22Rv1 (cell line): Measurements from ENCODE around the gene RSRC1.
A peak's percentile ranks its signal among the peaks of the same experiment; 100 is the strongest.
"Not testable (repeated sequence)": the region's sequence is repeated elsewhere in the genome, so short reads cannot be mapped to it uniquely, and the experiment has no call there.

ENCODE experiments used
- H3K27ac ChIP-seq: fragments of 450-650 bp; 2 replicates; pipeline ENCODE4 v1.5.1; 2017
- CTCF ChIP-seq: fragments of 450-650 bp; IDR thresholded peaks from 2 replicates; pipeline ENCODE4 v1.5.1; 2017; ENCODE audit warnings: mild to moderate bottlenecking
- ZFX ChIP-seq: fragments of 450-650 bp; IDR thresholded peaks from 2 replicates; pipeline ENCODE4 v1.6.1; 2017; ENCODE audit warnings: antibody characterized with exemption, borderline replicate concordance

Gene RSRC1

GRCh38 chr3:158279609-158280008, 169.7 kb downstream of the RSRC1 start:
- TF ChIP-seq CTCF = no peak
- no peak for TF ChIP-seq ZFX
- no peak overlapping the region for H3K27ac ChIP-seq

DNA sequence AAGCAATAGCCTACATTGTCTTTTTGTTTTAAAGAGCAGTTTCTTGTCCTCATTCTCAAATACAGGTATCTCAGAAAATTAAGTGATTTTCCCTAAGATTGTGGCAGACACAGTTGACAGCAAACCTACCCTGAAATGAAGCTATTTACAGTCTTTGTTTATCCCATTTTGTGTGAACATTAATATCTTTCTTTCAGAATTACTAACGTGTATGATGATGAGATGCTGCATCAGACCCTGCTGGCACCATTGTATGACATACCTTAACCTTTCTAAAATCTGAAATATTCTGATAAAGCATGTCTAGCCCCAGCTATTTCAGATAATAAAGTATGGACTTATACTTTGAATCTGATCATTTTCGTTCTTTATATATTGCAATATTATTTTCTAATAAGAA, 185.9 kb downstream of the RSRC1 start:
- no peak overlapping the region for H3K27ac ChIP-seq
- no peak for TF ChIP-seq CTCF
- no peak for TF ChIP-seq ZFX

DNA sequence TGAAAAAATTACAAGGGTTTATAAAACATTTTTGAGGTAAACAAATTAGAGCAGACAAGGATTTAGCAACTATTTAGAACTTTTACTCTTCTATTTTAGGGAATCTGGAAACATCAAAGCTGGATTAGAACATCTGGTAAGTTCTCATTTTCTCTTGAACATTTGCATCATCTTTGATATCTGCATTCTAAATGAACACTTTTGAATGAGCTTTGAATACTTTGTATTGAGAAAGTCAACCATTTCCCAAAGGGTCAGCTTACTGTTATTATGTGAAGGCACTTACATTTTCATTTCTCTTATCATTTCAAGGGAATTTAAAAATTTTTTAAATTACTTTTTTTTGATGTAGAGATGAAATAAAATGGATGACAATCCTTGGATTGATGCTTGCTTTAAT, 188.1 kb downstream of the RSRC1 start:
- no peak overlapping the region for H3K27ac ChIP-seq
- TF ChIP-seq ZFX (no peak), CTCF (no peak)

DNA sequence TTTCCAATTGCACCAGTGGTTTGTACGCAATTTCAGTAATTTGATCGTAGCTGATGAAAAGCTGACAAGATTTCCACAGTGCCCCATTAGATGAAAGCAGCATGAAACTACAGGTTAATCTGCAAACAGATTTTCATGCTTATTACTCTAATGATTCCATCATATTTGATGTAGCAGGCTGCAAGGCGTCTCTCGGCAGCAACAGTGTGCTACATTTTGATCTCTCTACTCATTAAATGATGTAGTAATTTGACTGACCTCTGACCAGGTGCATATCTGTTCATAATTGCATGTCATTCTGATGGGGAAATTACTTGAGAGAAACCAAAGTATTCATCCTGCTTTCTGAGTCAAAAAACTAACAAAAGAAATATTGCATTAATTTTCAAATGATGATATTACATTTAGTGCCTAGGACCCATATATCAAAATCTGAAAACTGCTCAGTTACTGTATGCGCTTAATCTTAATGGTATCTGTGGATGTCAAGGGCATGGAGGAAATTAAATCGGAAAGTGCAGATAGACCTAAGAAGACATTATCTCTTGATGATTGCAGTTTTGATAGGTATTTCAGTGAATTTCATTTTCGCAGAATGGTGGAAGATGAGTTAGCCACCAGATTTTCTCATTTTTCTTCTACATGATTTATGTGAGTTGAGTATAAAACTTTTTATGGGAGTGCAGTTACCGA, 198.5 kb downstream of the RSRC1 start:
- H3K27ac ChIP-seq = no peak overlapping the region
- TF ChIP-seq ZFX (no peak), CTCF (no peak)

DNA sequence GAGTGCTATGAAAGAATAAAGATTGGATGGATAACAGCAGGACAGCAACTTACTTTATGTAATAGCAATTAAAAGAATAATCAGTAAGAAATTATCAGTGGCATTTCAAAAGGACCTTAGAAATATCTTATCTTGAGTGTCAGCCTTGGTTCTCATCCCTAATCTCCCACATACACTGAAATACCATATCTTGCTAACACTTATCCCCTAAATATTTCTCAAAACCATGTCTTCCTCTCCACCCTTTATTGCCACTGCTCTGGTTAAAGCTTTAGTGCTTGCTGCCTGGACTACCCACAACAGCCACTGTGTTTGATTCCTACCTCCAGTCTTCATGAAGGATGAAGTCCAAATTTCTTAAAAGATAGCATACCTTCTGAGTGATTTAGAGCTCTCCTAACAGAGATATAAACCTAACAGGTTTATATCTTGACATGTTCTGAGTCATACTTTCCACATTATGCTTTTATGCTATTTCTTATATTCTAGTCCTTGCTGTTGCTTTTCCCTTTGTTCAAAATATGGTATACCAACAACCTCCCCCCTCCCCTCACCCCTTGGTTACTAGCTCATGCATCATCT, 202.8 kb downstream of the RSRC1 start:
- TF ChIP-seq CTCF = no peak
- TF ChIP-seq ZFX = no peak
- H3K27ac ChIP-seq = no peak overlapping the region

- TF ChIP-seq ZFX (no peak), CTCF (peak; percentile 75)
- H3K27ac ChIP-seq = no peak overlapping the region
Observed at GRCh38 chr3:158313338-158313927, 203.5 kb downstream of the RSRC1 start.

DNA sequence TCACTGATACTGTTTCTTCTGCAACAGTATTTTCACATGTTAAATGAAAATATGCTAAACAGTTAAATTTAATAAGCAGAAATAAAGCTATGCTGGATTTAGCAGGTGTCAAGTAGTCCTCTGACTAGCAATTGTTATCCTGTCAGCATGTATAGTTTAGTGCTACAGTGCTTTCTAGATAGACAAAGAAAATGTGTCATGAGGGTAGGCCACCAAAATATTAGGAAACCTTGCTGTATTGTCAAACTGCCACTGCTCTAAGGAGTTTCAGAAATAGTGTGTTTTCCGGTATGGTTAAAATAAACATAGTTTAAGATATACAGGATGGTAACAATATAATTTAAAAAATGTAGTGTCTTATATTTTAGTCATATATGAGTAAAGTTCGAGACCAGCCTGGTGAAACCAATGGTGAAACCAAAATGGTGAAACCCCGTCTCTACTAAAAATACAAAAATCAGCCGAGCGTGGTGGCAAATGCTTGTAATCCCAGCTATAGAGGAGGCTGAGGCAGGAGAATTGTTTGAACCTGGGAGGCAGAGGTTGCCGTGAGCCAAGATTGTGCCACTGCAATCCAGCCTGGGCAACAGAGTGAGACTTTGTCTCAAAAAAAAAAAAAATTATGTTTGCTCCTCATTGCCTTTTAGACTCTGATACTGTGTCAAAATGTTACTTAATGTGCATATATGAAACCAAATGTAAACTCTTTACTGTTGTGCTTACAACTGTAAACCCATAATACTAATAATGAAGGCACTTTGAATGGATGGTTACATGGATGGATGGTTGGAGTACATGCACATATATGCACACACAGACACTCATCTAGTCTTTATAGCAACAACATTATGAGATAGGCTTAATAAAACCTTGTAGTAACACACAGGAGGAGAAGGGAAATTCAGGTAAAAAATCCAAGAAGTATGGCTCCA, 204.8 kb downstream of the RSRC1 start:
- no peak overlapping the region for H3K27ac ChIP-seq
- TF ChIP-seq CTCF (no peak), ZFX (no peak)

DNA sequence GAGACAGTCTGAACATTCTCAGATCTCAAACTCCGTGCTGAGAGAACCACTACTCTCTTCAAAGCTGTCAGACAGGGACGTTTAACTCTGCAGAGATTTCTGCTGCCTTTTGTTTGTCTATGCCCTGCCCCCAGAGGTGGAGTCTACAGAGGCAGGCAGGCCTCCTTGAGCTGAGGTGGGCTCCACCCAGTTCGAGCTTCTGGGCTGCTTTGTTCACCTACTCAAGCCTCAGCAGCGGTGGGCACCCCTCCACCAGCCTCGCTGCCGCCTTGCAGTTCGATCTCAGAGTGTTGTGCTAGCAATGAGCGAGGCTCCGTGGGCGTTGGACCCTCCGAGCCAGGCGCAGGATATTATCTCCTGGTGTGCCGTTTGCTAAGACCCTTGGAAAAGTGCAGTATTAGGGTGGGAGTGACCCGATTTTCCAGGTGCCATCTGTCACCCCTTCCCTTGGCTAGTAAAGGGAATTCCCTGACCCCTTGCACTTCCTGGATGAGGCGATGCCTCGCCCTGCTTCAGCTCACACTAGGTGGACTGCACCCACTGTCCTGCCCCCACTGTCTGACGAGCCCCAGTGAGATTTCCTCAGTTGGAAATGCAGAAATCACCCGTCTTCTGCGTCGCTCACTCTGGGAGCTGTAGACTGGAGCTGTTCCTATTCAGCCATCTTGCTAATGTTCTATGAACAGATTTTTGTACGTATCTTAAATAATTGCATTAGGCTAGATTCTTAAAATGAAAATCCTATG, 220.0 kb downstream of the RSRC1 start:
- H3K27ac ChIP-seq = not testable (repeated sequence)
